KOPT-K1 (cell line): ENCODE data around the gene TTC3.
"Not testable (repeated sequence)": the region's sequence is repeated elsewhere in the genome, so short reads cannot be mapped to it uniquely, and the experiment has no call there.

Experiments
- H3K27ac ChIP-seq: fragments of 200-600 bp; sonication (generic); 2 replicates; pipeline ENCODE4 v1.5.1; 2016; ENCODE audit warnings: antibody characterized with exemption, mild to moderate bottlenecking, low read depth, low read length; ENCODE audit not compliant: poor library complexity, severe bottlenecking
- H3K36me3 ChIP-seq: fragments of 200-600 bp; sonication (generic); 2 replicates; pipeline ENCODE4 v1.5.1; 2017; ENCODE audit warnings: antibody characterized with exemption, mild to moderate bottlenecking, low read length, moderate library complexity; ENCODE audit not compliant: insufficient read depth
- H3K9me3 ChIP-seq: fragments of 200-600 bp; sonication (generic); 2 replicates; pipeline ENCODE4 v1.5.1; 2017; ENCODE audit warnings: antibody characterized with exemption, low read length, mild to moderate bottlenecking; ENCODE audit not compliant: insufficient read depth, poor library complexity, severe bottlenecking

Gene TTC3

DNA sequence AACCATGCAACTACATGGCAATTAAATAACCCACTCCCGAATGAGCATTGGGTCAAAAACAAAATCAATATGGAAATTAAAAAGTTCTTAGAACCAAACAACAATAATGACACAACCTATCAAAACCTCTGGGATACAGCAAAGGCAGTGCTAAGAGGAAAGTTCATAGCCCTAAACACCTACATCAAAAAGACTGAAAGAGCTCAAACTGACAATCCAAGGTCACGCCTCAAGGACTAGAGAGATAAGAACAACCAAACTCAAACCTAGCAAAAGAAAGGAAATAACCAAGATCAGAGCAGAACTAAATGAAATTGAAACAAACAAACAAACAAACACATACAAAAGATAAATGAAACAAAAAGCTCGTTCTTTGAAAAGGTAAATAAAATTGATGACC lies 23.3 kb upstream of the TTC3 start:
- H3K27ac ChIP-seq, H3K36me3 ChIP-seq, H3K9me3 ChIP-seq: not testable (repeated sequence)

DNA sequence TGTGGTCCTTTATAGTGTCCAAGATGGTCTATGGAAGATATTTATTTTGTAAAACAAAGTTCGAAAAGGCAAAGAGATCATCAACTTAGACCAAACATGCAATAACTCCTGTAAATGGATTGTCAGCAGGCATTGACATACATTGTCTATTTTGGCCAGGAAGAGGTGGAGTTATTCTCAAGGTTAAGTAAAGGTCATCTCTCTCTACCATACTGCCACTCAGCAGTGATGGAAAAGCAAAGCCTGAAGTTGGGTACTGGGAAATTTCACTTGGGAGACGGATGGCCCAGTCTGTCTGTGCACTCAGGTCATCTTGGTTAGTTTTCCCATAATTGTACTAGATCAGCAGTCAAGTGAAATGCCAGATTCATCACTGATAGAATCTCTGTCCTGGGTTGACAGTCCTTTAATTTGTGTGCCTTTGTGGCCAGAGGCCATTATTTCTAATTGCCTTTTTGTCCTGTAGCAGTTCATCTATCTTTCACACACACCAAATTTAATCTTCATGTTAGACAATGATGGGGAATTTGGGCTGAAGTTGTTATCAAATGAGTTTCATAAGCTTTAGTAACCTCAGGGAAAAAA lies 17.7 kb upstream of the TTC3 start:
- Histone ChIP-seq H3K36me3 (no peaks in the 10 kb centered on the region), H3K9me3 (peaks cover 9% of the 10 kb centered on the region), H3K27ac (no peak overlapping the region)

DNA sequence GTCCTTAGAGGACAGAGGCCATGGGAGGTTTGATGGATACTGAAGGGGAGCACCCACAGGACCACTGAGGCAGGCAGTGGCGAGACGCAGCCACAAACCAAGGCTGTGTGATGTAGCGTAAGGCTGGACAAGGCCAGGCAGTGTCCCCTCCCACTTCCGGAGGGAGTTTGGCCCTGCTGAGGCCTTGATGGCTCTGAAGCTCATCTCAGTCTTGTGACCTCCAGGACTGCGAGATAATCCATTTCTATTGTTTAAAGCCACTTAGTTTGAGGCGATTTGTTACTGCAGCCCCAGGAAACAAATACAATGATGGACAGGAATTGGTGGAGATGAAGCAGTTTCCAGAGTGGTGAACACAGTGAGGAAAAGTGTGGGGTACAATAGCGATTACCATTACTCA lies 15.4 kb upstream of the TTC3 start:
- H3K27ac ChIP-seq, result no peak overlapping the region
- H3K9me3 ChIP-seq, result peaks cover 9% of the 10 kb centered on the region
- no peaks in the 10 kb centered on the region for H3K36me3 ChIP-seq

DNA sequence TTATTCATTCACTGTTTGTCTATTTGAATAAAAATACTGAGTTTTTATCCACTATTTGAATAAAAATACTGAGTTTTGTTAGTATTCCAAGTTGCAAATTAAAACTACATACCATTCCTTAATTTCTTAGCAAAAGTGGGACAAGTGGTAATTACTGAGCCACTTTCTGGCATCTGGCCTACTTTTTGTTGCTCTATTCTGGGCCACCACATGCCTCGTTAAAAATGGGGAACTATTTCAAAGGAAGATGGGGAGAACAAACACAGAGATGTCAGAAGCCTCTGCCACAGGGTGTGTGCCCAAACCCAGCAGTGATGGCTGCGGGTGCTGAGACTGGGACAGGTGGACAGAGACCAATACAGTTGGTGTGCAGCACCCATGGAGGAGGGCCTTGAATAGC lies 14.8 kb upstream of the TTC3 start:
- H3K27ac ChIP-seq, result no peak overlapping the region
- H3K36me3 ChIP-seq, result no peaks in the 10 kb centered on the region
- peaks cover 9% of the 10 kb centered on the region for H3K9me3 ChIP-seq

DNA sequence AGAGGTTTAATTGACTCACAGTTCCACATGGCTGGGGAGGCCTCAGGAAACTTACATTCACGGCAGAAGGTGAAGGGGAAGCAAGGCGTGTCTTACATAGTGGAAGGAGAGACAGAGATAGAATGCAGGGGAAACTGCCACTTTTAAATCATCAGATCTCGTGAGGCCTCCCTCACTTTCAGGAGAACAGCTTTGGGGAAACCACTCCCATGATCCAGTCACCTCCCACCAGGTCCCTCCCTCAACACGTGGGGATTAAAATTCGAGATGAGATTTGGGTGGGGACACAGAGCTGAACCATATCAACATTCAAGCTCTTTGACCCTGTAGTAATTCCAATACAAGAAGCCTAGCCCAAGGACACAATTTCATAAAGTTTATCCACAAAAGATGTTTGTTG lies 13.9 kb upstream of the TTC3 start:
- H3K27ac ChIP-seq, result no peak overlapping the region
- H3K36me3 ChIP-seq, result no peaks in the 10 kb centered on the region
- peaks cover 9% of the 10 kb centered on the region for H3K9me3 ChIP-seq

DNA sequence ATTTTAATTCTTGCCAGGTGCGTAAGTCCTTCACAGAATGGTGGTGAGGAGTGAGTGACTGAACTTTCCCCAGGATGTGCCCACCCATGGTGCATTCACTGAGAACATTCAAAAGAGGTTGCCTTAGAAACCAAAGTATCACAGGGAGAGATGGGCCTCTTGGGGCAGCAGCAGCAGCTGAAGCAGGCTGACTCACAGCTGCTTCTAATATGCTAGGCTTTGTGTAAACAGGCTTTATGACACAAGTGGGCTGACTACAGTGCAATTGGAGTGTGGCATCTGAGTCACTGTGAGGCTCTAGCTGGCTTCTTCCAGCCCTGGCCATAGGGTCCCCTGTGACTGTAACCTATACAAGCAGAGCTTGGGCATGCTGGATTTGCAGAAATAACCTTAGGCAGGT lies 12.8 kb upstream of the TTC3 start:
- Histone ChIP-seq H3K27ac (no peak overlapping the region), H3K9me3 (peaks cover 9% of the 10 kb centered on the region), H3K36me3 (peaks cover 10% of the 10 kb centered on the region; the same call in 1 of the 2 replicates)

DNA sequence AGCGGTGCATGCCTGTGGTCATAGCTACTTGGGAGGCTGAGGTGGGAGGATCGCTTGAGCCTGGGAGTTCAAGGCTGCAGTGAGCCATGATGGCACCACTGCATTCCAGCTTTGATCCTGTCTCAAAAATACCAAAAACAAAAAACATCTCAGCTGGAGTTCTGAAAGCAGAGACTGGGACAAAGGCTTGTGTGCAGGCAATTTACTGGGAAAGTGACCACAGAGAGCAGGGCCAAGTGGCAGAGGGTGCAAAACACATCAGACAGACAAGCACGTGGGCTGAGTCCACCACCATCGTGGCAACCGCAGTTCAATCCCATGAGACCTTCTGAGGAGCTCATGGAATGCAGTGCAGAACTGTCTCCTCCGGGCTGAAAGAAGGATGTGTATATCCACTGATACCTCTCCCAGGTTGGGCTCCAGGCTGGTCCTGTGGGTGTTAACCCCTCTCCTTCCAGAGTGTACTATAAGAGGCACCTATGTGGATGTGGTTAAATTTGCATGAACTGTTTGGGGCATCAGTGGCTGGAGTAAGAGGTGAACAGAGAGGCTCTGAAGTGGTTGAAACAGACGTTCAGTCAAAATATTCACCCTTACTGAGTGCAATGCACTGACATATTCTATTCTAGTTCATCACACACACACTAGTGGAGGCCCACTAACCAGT lies 11.0 kb upstream of the TTC3 start:
- Histone ChIP-seq H3K9me3 (peaks cover 2% of the 10 kb centered on the region), H3K27ac (no peak overlapping the region), H3K36me3 (peaks cover 20% of the 10 kb centered on the region)

DNA sequence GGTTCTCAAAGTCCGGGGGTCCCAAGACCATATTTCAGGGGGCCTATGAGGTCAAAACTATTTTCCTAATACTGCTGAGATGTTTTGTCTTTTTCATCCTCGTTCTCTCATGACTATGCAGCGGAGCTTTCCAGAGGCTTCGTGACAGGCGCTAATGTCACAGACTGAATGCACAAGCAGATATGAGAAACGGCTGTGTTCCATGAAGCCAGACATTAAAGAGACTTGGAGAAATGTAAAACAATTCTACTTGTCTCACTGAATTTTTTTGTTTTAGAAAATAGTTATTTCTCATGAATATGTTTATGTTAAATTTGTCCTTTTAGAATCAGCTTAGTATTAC lies 10.5 kb upstream of the TTC3 start:
- Histone ChIP-seq H3K27ac (no peak overlapping the region), H3K9me3 (no peaks in the 10 kb centered on the region), H3K36me3 (peaks cover 21% of the 10 kb centered on the region)

DNA sequence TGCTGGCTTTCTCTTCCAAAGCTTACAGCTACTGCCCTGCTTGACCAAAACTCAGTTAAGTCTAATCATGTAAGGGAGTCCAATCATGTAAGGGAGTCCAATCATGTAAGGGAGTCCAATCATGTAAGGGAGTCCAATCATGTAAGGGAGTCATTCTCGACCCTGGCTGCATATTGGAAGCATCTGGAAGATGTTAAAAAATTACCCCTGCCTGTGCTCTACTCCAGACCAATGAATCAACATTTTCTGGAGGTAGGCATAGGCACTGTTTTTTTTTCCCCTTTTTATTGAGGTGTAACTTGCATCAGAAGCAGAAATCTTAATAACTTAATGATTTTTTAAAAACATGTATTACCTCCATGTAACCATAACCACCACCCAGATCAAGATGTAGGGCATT lies 9.6 kb upstream of the TTC3 start:
- H3K36me3 ChIP-seq, result peaks cover 29% of the 10 kb centered on the region
- H3K9me3 ChIP-seq, result no peaks in the 10 kb centered on the region
- H3K27ac ChIP-seq, result no peak overlapping the region

DNA sequence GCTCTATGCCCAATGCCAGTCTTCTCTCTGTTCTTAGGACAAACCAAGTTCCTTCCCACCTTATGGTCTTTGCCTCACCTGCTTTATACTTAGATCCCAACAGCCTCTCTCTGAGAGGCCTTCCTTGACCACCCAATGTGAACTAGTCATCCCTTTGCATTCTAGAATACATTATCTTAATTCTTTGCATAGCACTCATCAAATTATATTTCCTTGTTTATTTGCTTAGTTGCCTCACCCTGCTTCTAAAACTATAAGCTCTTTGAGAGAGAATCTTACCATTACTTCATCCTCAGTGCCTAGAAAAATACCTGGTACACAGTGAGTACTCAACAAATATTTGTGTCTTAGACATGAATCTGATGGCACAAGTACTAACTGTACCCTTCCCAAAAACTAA lies 8.2 kb upstream of the TTC3 start:
- H3K27ac ChIP-seq, result no peak overlapping the region

DNA sequence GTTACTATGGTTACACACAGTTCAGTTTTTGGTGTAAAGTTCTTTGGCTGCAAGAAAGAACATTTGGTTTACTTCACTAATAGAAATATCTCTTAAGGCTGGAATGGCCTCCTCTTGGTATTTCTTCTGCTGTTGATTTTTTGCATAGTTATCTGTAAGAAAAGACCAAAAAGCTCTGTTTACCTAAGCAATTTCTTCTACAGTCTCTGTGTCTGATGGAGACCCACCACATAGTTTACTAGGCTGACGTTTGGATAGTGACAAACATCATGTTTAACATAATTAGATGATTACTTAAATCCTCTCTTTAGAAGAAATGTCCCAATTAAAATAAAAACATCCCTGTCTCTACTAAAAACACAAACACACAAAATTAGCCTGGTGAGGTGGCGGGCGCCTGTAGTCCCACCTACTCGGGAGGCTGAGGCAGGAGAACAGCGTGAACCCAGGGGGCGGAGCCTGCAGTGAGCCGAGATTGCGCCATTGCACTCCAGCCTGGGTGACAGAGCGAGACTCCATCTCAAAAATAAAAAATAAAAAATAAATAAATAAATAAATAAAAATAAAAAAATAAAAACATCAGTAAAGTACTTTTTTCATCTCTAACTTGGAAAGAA lies 7.4 kb upstream of the TTC3 start:
- Histone ChIP-seq H3K36me3 (peaks cover 44% of the 10 kb centered on the region), H3K9me3 (no peaks in the 10 kb centered on the region)

More for the DNA sequence above, 8.2 kb upstream of the TTC3 start:
- H3K9me3 ChIP-seq, result no peaks in the 10 kb centered on the region
- peaks cover 36% of the 10 kb centered on the region for H3K36me3 ChIP-seq

DNA sequence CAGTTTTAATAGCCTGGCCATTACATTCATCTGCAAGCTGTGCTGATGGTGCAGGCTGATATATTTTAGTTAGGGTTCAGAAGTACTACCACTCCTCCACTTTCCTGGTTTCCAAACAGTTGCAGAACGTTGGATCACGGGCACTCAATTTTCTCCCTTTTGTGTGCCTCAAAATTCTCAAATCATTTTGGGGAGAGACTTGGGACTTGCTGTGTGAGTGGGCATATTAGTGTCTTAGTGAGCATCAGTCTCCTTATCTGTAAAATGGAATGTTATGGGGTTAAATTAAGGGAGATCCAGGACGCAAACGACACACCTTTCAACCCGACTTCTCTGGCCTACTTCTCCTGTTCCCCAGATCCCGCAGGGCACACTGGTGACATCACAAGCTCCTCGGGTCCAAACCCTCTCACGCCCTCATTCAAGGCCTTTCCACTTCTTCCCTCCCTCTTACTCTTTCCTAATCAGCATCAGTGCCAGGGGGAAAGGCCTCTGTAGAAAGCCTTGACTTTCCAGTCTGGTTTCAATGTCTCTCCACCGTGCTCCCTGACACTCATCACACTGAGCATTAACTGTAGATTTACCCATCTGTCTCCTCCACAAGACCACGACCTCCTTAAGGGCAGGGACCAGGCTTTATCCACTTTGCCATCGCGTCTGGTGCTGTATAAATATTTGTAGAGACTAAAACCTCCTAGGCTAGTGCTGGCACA lies 1.3 kb upstream of the TTC3 start:
- Histone ChIP-seq H3K36me3 (peaks cover 32% of the 10 kb centered on the region), H3K27ac (peak overlapping the region; percentile 87), H3K9me3 (no peaks in the 10 kb centered on the region)

More for the DNA sequence above, 7.4 kb upstream of the TTC3 start:
- H3K27ac ChIP-seq, result no peak overlapping the region

DNA sequence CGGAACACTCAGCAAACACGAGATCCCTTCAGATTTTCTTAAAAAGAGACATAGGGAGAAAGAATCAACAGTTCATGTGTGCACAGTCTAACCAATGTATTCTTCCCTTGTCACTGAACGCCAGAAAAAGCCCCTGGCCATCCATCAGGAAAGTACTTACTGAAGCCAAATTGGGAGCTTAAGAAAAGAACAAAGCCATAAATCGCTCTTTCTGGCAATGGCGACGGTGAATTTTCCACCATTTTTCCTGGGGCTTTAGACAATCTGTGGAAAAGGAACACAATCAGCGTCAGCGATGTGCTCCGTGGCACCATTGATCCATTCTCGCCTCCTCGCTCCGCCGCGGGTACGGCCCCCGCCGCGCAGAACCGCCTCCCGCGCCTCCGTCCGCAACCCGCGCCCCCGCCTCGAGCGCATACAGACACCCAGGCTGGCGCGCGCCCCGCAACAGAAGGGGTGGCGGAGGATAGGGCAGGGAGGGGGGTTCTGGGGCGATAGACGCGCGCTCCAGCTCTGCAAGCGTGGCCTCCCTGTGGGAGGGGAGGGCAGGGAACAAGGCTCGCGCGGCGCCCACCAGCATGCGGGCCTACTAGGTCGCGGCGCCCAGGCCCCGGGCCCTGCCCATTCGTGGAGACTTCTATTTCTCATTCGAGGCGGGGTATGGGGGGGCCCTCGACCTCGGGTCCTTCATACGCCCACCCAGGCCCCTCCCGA lies 623 bp upstream of the TTC3 start:
- Histone ChIP-seq H3K27ac (peak overlapping the region; percentile 87), H3K9me3 (no peaks in the 10 kb centered on the region), H3K36me3 (peaks cover 27% of the 10 kb centered on the region)

DNA sequence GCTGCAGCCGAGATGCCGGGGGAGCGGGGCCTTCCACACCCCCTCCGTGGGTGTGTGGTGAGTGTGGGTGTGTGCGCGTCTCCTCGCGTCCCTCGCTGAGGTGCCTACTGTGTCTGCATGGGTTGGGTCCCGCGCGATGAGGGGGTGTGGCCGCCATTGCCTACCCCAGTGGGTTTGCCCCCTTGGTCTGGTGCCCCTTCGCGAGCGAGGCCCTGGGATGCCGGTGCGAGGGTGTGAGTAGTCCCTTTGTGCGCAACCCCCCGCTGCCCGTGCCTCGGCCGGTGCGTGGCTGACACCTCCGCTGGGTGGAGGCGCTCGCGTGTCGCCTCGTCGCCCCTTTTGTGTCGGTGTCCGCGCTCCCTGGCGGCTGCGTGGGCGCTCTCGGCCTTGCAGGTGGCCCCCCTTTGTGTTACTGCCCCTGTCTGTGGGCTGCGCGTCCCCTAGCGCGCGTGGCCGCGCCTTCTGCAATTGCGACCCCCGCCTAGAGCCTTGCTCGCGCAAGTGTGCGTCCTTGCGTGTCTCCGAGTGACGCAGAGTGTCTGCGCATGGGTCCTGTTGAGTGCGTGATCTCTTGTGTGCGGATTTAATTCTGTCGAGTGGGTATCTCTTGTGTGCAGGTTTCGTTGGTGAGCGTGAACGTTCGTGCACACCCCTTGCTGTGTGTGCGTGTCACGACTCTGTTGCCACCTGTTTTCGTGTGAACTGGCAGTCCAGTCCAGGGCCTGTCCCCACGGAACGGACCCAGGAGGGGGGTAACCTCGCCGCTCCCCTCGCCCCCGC lies 553 bp downstream of the TTC3 start:
- H3K9me3 ChIP-seq, result no peaks in the 10 kb centered on the region
- H3K36me3 ChIP-seq, result peaks cover 18% of the 10 kb centered on the region
- H3K27ac ChIP-seq, result peak overlapping the region; percentile 87
